GM19025 (cell line): ENCODE data around the gene BABAM2.
"Not testable (repeated sequence)": the region's sequence is repeated elsewhere in the genome, so short reads cannot be mapped to it uniquely, and the experiment has no call there.

Source experiments
- ATAC-seq: cut with Tn5 transposase; IDR thresholded peaks from one replicate; pipeline ENCODE4 v1.9.1; 2021; ENCODE audit warnings: mild to moderate bottlenecking, low read depth, moderate library complexity; ENCODE audit not compliant: unreplicated experiment

Gene BABAM2

DNA sequence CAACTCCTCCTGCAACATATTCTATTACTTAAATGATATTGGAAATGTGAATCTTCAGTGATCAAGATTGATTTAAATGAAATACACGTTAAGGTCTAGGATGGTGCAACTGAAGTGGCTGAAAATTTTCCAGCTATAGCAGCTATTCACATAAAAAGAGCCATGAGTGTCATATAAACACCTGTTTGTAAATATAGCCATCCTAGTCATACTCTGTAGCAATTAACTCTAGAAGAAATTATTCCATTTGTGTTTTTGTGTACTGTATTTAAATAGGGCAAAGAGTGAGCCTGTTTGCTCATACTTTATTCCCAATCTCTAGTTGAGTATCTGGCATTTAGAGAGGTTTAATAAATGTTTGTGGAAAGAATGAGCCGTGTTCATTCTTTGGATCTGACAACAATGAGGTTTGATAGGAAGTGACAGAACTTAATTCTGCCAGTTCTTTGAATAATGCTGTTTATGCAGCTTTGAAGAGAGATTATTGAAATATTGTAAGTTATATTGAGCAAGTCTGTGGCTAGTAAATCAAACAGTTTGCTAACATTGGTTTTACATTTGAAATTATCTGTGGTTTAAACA, 49.7 kb downstream of the BABAM2 start:
- ATAC-seq = no peak

DNA sequence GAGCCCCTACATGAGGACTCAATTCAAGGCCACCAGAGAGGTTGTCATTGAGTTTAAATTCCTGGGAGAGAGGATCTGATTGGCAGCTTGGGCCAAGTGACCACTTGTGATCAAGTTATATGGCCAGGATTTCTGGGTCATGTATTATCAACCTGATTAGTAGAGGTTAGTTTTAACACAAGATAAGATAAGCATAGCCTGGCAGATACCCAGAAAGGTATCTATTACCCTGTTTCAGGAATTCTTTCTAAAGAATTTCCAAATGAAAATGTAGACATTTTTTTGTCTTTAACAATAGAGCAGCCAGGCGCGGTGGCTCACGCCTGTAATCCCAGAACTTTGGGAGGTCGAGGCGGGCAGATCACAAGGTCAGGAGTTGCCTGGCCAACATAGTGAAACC, 50.5 kb downstream of the BABAM2 start:
- no peak for ATAC-seq

DNA sequence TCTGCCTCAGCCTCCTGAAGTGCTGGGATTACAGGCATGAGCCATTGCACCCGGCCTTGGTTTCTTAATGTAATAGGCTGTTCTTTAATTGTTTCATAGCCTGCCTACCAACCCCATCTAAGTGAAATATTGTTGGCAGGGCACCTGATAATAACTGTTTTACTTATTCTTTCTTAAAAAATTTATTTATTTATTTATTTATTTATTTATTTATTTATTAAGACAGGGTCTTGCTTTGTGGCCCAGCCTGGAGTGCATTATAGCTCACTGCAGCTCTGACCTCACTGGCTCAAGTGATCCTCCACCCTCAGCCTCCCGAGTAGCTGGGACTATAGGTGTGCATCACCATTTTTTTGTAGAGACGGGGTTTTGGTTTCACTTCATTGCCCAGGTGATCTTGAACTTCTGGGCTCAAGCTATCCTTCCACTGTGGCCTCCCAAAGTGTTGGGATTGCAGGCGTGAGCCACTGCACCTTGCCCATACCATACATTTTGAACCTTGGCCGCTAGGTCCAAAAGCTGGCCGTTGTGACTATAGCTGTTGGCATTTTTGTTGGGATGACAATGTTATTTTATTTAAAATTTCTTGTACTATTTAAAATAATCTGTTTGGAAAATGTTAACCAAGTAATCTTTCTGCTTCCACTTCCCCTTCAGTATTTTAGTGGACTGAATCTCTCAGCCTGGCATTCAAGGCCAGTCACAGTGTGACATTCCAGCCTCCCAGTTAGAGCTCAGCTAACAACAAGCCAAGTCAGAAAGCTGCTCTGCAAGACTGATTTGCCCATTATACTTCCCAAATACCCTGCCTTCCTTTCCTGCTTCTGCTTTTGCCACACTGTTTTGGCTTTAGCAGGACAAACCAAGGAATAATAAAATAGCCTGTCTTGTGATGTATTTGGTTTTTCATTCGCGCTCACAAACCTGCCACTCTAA, 52.4 kb downstream of the BABAM2 start:
- no peak for ATAC-seq

DNA sequence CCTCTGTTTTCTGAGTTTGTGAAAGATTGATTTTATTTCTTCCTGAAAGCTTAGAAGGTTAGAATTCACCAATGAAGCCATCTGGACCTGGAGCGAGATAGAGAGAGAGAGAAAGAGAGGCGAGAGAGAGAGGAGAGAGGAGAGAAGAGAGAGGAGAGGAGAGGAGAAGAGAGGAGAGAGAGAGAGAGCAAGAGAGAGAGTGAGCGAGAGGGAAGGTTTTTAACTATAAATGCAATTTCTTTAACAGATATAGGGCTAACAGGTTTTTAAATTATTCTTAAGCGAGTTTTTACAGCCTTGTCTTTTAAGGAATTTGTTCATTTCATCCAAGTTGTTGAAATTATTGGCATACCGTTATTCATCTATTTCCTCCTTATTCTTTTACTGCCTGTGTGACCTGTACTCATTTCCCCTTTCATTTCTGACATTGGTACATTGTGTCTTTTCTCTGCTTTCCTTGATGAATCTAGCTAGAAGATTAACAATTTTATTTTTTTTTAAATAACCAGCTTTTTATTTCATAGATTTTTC, 56.1 kb downstream of the BABAM2 start:
- no peak for ATAC-seq

DNA sequence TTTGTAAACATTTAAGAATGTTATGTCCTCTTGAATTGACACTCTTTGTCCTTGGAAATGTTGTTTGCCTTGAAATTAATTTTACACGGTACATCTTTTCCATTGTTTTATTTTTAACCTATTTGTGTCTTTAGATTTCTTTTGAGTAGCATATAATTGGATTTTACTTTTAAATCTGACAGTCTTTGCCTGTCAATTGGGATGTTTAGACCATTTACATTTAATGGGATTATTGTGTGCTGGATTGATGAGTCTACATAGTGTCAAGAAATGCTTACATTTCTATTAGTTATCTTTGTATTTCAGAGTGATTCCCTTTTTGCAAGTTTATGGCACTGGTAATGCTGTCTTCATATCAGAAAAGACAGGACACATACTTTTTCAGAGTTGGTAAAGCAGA, 61.5 kb downstream of the BABAM2 start:
- ATAC-seq = no peak

DNA sequence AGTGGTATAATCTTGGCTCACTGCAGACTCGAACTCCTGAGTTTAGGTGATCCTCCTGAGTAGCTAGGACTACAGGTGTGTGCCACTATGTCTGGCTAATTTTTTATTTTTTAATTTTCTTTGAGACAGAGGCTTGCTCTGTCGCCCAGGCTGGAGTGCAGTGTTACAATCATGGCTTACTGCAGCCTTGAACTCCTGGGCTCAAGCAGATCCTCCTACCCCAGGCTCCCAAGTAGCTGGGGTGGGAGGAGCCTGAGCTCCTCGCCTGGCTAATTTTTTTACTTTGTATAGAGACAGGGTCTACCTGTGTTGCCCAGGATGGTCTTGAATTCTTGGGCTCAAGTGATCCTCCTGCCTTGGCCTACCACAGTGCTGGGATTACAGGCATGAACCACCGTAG, 62.5 kb downstream of the BABAM2 start:
- ATAC-seq = no peak

DNA sequence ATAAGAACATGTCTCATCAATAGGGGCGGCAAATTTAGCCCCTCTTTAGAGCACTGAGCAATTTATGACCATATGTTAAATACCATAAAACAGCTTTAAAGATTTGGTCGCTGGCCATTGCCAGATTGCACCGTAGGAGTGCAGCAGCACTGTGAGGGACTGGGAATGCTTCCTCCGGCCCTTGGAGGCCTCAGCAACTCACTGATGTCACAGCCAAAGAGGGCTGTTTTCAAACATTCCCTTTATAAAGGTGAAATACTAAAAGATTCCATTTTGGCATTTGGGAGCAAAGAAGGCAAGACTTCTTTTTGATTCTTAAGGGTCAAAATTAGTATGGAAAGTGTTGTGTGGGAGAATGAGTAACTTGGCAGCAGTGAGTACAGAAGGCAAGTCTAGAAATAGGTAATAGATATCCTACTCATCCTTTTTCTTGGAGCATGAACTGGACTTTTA, 63.7 kb downstream of the BABAM2 start:
- no peak for ATAC-seq

DNA sequence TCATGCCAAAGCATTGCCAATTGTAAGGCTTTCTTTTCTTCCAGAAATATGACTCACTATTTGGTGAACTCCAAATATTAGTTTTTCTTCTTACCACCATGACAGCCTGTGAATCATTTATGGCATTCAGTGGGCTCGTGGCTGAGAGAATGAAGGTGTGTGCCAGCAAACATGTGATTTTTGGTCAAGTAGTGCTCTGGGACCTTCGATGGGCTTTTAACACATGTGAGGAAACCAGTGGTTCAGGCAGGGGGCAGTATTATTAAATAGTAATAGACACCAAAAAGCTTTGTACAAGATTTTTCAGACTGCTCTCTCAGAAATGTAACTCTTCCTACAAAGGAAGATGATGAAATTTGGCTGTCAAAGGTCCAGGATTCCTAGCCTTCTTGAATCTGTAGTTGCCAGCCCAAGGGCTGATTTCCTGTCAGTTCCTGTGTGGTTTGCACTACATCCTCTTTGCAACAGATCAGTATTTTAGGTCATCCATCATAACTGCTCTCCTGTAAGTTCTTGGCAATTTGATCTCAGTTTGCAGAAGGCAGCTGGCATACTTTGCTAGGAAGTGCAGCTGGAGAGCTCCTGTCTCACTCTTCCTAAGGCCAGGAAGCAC, 64.3 kb downstream of the BABAM2 start:
- ATAC-seq = no peak

DNA sequence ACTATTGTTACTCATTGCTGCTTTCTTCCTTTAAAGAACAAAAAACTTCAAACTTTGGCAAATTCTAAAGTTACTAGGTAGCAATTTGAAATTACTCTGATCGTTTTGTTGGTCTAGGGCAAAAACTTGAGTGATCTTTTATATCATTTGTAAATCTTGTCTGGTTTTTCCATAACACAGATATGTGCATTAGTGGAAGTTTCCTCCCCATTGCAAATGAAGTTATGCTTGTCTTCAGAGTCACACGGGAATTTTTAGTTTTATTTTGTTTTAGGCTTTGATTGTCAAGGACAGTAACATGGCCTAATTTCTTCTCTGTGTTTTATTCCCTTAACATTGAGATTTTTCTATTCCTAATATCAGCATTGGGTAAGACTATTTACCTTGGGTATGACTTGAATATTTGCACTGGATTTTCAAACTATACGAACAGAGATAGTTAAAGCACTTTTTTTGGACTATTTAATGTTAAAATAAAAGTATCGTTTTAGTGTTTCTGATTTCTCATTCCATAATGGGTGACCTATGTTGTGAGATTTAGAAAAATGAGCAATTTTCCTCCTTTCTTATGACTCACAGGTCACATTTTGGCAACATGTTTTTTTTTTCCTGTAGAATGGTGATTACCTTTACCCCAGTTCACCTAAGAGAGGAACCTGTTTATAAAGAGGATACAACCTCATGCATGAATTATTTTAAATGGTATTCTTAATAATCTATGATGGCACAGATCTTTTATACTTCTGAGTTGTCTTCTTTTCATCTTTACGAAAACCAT, 65.0 kb downstream of the BABAM2 start:
- ATAC-seq = no peak

DNA sequence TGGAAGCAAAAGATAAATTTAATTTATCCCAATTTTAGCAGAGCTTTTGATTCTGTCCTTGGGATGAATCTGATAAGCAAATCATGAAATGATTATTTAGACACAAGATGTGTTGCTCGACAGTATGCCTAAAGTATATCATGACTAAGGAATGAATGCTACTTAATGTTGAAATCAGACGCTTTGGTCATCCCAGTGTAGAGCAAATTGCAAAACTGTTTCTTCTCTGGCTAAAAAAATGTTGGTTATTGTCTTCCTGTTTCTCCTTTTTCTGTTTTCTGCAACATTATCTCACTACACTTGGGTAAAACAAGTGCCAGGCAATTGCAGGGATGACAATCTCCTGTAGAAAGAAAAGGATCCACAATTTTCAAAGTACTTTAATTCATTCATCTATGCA, 66.4 kb downstream of the BABAM2 start:
- no peak for ATAC-seq

DNA sequence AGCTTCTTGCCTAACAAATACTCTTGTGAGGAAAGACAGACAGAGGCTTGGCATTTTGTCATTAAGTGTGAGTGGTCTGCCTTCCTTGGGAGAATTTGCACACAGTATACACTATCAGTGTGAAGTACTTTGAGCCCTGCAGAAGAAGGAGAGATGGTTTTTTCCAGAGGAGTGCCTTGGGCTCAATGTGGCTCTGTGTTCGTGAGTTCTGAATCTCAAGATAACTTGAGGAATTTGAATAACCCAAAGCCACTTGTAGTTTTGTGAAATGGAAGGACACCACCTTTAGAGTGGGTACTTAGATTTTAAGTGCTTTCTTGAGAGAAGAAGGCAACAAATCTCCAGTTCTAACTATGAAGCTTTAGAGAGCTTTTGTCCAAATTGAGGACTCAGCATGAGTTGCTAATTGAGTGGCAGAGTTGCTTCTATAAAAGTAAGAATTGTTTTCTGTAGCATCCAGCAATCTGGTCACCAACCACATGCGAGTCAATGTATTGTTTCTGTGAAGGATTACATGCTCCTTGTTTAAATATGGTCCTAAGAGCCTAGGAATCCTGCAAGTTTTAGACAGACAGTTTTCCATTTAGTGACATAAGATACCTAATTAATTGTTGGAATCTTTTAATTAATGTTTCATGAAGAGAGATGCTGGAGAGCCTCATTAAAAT, 68.3 kb downstream of the BABAM2 start:
- ATAC-seq = no peak

DNA sequence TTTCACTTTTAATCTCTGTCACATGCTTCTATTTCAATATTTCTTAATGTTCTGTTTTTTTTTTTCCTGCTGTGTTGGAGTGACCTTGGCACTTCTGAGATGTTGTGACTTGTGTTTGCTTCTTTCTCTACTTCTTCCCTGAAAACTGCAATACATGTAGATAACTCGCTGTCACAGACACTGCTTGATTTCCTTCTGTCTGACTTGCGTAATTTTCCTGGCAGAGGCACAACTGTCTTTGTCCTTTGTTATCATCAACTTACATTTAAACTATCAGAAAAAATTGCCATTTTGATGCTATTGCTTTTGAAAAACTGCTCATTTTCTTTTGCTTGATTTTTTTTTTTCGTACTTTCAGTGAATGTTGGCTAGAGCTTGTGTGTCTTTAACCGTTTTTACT, 69.0 kb downstream of the BABAM2 start:
- ATAC-seq = no peak

DNA sequence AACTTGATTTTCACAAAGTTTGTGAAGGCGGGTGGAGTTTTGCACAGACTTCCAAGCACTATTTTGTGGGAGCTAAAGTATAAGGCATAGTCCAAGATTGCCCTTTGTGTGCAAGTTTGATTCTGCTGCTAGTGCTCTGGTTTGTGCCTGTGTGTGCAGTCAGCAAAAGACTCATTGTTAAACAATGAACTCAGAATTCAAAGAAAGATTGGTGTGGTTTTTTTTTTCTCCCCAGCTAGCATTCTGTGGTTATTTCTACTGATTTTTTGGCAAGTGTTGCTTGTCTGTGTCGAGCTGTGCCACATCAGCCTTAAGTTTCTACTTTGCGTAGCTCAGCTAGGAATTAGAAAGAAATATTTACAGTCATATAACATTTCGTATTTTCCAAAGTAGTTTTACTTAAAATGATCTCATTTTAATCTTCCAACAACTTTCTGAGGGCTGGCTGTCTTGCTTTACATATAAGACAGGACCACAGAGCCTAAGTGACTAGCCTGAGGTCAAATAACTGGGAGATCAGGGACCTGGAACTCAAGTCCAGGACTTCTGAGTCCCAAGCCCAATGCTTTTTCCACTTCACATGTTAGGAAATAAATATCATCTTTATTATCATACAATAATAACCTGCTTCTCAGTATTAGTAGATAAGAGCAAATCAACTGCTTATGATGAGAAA, 69.8 kb downstream of the BABAM2 start:
- no peak for ATAC-seq

DNA sequence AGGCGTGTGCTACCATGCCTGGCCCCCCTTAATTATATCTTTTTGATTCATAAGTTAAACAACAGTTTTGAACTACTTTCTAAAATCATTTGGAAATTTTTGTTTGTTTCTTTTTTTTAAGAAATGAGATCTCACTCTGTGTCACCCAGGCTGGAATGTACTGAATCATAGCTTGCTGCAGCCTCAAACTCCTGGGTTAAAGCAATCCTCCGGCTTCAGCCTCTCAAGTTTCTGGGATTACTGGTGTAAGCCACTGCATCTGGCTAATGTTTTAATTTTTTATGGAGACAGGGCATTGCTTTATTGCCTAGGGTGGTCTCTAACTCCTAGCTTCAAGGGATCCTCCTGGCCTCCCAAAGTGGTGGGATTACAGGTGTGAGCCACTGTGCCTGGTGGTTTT, 71.5 kb downstream of the BABAM2 start:
- no peak for ATAC-seq

DNA sequence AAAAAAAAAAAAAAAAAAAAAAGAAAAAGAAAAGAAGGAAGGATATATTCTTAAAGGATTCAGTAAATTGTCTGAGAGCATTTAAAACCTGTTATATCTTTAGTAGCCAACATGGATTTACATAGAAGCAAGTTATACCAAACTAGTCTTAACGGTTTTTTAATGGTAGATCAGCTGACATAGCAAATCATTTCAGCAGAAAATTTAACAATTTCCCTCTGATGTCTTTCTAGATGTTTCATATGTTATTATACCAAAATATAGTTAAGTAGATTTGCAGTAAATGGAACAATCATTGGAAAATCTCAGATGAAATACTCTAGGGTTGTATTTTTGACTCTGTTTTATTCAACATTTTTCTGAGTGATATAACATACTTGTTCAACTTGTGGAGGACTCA, 72.9 kb downstream of the BABAM2 start:
- no peak for ATAC-seq

DNA sequence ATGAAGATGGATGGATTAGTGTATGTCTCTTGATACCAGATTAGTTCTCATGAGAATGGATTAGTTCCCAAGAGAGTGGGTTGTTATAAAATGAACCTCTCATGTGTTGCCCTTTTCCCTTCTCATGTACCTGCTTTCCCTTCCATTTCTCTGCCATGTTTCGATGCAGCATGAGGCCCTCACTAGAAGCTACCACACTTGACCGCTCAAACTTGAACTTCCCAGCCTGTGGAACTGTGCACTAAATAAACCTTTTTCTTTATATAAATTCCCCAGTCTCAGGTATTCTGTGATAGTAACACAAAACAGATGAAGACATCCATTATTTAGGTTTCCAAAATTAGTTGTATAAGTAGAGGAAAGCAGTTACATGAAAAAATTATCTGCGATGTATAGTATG, 73.5 kb downstream of the BABAM2 start:
- no peak for ATAC-seq

DNA sequence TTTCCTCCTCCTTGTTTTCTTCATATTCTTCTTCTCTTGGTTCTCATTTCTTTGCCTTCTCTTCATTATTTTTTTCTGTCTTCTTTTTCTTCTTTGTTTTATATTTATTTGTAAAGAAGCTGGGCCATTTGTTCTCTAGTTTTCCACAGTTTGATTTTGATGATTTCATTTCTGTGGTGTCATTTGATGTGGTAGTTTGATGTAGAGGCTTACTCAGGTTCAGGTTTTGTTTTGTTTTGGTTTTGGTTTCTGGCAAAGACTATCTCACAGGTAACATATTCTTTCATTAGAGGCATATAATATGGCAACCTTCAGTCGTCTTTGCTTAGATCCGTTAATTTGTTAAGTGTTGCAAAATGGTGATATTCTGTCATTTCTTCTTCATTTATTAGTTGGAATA, 75.3 kb downstream of the BABAM2 start:
- ATAC-seq = no peak

DNA sequence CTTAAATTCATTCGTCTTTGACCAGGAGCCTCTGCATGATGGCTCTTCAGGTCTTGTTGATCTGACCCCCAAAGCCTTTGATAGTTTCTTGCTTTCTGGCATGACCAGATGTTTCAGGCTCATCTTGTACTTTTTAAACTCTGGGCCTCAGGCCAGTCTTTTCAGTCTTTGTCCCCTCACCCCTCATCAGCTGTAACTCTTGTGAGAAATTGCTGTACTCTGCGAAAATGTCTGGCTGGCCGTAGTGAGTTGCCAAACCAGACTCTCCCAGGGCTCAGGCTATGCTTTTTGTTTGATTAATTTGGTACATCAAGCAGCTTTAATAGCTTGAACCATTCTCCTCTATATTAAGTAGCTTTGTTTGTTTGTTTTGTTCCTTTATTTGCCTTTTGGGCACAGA, 75.9 kb downstream of the BABAM2 start:
- no peak for ATAC-seq

DNA sequence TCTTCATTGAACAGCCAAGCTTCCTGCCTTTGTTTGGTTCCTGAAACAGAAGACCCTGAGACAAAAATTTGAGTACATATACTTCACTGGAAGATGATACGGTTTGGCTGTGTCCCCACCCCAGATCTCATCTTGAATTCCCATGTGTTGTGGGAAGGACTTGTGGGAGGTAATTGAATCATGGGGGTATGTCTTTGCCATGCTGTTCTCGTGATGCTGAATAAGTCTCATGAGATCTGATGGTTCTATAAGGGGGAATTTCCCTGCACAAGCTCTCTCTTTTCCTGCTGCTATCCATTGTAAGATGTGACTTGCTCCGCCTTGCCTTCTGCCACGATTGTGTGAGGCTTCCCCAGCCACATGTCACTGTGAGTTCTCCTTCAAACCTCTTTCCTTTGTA, 76.5 kb downstream of the BABAM2 start:
- no peak for ATAC-seq

DNA sequence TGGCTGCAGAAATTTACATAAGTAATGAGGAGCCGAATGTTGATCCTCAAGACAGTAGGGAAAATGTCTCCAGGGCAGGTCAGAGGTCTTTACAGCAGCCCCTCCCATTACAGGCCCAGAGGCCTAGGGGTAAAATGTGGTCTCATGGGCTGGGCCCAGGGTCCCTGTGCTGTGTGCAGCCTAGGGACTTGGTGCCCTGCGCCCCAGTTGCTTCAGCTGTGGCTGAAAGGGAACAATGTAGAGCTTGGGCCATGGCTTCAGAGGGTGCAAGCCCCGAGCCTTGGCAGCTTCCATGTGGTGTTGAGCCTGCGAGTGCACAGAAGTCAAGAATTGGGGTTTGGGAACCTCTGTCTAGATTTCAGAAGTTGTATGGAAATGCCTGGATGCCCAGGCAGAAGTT, 77.5 kb downstream of the BABAM2 start:
- ATAC-seq = not testable (repeated sequence)
